RPMI8226 (cell line): ENCODE data around the gene TRIO.
"Not testable (repeated sequence)": the region's sequence is repeated elsewhere in the genome, so short reads cannot be mapped to it uniquely, and the experiment has no call there.

Source experiments
- DNase-seq: peaks from one replicate; pipeline ENCODE4 v3.0.0-alpha.2; 2015

TRIO gene

DNA sequence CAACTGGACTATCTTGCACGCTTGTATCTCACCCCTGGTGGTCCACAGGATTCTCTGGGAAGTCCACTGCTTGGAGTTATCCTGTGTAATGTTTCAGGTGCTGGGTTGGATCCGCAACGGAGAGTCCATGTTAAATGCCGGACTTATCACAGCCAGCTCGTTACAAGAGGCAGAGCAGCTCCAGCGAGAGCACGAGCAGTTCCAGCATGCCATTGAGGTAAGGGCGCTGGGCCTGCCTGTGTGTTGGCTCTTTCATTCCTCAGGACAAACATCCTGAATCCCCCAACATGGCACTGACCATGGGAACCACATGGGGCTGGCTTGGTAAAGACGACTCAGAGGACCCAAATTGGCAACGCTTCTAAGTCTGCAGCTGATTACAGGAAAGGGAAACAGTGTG lies 223.6 kb downstream of the TRIO start:
- no peak for DNase-seq

DNA sequence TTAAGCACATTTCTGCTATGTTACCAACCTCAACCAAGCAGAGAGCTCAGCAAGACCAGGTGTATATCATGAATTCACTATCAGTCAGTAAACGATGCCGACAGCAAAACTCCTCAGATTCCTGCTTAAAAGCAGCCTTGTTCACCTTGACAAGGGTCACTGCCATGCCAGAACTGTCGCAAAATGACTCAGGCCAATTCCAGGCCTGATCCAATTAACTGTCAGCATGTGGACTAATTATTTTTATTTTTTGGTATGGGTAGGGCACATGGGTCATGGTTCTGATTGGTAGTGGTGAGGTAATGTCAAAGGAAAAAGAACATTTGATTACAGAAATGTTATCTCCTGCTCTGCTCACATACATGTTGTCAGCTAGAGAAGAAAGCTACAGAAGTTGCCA lies 224.2 kb downstream of the TRIO start:
- no peak for DNase-seq

DNA sequence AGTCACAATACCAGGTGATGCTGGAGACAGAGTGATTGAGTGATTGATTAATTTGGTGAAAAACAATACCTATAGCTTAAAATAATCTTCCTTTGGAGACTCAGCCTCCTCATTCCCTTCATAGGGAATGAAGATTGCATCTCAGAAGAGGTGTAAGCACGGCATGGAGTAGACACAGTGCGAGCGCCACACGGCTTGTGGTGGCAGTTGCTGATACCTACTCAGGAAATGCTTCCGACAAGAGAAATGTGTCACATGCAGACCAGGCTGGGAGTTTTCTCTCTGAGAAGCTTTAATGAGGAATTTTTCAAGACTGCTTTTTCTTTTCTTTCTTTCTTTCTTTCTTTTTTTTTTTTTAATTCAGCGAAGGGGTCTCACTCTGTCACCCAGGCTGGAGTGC lies 226.6 kb downstream of the TRIO start:
- no peak for DNase-seq

DNA sequence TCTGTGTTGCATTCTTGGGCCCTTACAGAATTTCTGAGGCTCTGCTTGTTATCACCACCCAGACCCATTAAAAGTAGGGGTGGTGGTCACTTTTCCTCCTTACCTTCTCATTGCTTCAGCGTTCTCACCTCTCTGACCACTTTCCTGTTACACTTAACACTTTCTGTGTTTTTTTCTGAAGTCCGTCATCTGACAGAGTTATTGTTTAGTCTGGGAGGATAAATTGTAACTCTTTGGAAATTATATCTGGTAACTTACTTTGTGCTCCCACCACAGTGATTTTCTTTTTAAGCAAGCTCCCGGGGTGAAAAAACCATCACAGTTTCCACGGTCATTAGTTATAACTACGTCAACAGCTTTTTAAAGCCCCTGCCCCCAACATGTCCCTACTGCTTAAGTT lies 227.2 kb downstream of the TRIO start:
- DNase-seq = no peak

DNA sequence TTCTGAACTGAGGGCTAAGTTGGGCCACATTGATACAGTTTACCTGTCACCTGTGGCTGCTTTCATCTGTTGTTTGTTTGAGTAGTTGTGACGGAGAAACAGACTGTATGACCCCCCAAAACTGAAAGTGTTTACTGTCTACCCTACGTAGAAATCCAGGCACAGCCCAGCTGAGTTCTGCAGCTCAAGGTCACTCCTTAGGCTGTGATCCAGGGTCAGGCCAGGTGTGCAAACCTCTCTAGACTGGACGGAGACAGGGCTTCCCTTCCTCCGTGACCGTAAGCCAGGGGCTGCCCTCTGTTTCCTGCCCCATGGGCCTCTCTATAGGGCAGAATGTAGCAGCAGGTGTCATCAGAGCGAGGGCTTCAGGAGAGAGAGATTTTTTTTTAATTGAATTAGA lies 230.5 kb downstream of the TRIO start:
- no peak for DNase-seq

DNA sequence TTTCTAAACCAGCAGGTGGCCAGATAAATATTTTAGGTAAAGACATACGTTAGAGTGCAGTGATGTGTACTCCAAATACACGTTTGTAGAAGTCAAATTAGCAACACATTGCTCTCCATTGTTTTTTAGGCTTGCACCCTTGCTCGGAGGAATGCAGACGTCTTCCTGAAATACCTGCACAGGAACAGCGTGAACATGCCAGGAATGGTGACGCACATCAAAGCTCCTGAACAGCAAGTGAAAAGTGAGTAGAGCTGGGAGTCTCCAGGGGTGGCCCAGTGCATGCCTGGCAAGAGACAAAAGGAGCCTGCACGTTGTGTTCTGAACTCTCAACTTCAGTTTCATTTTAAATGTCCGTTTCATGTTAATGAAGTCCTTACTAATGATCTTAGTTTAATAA lies 231.0 kb downstream of the TRIO start:
- DNase-seq = no peak

DNA sequence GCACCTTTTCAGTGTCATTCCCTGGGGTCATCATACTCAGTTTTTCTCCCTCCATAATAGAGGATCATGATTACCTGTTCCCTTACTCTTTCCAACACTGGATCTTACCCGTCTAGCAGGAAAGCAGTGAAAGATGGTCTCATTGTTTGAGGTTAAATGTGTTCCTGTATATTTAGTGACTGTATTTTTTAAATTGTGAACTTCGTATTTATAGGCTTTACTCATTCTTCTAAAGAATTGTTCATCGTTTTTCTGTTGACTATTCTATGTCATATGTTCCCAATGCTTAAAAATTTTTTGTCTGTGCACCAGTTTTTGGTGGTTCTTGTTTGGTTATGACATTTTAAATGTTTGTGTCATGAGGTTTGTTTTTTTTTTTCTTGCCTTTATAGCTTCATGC lies 233.6 kb downstream of the TRIO start:
- DNase-seq = no peak

DNA sequence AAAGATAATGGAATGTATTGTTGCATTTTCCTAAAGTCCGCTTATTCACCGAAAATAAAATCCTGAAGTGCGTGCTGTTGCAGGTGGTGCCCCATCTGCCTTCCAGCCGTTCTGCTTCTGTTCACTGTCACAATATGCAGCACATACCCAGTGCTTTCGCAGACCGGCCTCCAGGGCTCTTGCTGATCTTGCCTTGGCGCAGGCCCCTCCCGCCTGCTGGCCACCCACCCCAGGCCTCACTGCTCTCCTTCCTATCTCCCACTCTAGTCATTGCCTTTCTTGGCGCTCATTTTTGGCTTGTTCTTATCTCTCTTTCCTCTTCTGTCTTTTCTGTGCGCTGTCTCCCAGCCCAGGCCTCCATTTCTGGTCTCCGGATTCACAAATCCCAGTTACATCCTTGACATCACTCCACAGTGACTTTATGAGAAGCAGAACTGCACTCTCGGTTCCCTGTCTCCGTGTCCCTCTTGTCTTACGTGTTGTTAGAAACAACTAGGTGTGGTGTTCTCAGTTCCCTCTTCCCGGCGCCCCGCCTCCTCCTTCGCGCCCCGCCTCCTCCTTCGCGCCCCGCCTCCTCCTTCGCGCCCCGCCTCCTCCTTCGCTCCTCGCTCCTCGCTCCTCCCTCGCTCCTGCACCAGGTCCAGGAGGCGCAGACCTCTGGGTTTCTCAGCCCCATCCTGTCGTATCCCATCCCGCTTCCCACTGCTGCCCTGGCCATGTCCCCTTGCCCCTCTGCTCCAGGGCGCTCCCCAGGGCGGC lies 236.8 kb downstream of the TRIO start:
- DNase-seq = no peak

DNA sequence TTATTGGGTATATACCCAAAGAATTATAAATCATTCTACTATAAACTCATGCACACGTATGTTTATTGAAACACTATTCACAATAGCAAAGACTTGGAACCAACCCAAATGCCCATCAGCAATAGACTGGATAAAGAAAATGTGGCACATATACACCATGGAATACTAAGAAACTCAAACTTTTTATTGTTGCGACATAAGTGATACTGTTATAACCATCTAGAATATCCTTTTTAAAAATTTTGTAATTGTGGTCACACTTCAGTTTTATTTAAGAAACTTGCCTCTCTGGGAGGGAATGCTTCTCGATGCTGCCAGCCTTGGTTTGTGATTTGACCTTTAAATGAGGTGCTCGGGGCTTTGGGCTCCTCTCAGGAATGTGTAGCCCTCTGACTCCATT lies 237.6 kb downstream of the TRIO start:
- DNase-seq = no peak

DNA sequence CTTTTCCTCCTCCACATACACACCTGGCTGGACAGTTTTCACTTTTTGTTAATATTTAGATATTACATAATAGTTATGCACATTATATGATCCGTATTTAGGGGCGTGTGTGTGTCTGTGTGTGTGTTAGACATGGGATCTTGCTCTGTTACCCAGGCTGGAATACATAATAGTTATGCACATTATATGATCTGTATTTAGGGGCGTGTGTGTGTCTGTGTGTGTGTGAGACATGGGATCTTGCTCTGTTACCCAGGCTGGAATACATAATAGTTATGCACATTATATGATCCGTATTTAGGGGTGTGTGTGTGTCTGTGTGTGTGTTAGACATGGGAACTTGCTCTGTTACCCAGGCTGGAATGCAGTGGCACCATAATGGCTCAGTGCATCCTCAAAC lies 239.5 kb downstream of the TRIO start:
- DNase-seq = no peak

DNA sequence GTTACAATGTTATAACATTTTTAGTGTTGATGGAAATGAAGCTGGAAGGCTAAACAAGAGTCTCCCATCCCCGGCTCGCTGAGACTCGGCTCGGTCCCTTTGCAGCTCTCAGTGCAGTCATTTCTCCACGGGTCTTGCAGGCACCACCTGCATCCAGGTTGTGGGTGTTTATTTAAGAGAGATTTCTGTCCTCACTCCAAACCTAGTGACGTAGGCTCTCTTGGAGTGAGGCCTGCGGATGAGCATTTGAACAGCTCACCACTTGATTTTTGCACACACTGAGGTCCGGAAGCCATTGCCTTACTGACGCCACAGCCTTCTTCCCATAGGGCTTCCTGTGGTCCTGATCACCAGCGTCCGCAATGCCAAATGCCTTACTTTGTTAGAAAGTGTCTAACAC lies 240.8 kb downstream of the TRIO start:
- no peak for DNase-seq

DNA sequence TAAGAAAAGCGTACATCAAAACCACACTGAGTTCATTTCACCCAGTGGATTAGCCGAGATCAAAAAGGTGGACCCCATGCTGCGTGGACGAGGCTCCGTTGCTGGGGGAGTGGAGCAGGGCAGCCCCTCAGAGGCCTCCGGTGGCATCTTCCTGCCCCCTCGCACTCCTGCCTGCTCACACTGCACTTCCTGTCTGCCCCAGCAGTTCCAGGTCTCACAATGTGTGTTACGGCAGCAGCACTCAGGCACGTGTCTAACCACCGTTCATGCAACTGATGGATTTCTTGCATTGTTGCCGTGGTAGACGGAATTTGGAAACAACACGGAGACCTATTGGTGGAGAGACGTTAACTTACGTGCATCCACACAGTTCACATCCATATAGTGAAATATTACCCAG lies 241.9 kb downstream of the TRIO start:
- DNase-seq = no peak

DNA sequence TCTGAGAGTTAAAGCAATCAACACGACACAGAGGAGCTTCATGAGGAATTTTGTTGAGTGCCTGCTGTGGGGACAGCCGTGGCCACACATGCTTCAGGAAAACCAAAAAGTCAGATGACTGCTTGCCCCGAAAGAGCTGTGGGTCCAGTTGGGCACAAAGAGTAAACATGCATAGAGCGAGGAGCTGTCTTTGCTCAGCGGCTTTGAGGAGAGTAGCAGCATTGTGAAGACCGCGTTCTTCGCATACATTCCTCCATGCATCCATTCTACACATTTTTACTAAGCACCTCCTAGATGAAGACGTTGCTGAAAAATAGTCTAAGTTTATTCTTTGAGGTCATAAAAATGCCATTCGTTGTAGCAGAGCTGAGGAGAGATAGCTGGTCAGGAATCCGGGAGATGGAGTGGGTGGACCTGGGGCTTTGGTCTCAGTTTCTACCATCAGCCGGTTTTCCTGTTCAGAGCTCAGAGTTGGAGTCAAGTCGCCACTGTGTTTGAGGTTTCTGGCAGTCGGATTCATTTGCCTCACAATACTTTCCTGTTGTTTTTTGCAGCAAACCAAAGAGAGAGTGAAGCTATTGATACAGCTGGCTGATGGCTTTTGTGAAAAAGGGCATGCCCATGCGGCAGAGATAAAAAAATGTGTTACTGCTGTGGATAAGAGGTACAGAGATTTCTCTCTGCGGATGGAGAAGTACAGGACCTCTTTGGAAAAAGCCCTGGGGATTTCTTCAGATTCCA lies 243.9 kb downstream of the TRIO start:
- DNase-seq = no peak

DNA sequence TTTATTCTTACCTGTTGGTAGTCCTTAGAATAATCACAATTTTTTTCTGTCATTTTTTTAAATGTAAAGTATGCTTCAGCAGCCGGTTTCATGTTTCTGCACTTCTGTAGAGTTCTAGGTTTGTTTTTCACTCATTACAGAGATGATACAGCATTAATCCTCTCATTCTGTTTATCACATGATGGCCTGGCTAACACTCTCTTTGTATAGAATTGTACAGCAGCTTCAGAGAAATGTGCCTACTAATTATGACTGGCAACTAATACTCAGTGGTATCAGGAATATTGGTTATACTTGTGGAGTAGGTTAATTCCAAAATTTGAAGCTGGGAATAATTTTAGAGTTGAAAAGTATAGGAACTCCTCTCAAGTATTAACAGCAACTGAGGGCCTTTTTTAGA lies 245.6 kb downstream of the TRIO start:
- DNase-seq = no peak

DNA sequence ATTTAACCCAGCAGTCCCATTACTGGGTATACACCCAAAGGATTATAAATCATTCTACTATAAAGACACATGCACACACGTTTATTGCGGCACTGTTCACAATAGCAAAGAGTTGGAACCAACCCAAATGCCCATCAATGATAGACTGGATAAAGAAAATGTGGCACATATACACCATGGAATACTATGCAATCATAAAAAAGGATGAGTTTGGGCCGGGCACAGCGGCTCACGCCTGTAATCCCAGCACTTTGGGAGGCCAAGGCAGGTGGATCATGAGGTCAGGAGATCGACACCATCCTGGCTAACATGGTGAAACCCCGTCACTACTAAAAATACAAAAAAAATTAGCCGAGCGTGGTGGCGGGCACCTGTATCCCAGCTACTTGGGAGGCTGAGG lies 249.4 kb downstream of the TRIO start:
- DNase-seq = not testable (repeated sequence)

DNA sequence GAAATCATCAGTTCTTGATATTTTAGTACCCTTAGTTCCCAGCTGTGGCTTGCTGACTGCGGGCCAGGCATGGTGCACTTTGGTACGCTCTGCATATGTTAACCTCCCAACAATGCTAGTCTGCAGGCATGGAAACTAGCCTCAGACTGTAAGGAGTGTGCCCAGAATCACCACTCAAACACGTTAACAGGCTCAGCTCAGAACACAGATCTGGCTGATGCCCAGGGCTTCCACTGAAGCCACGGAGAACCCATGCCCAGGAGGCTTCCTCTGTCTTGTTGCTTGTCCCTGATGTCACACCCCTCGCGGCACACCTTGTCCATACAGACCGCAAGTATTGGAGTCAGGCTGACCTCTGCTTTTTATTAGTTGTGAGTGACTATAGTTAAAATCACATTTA lies 251.2 kb downstream of the TRIO start:
- no peak for DNase-seq

DNA sequence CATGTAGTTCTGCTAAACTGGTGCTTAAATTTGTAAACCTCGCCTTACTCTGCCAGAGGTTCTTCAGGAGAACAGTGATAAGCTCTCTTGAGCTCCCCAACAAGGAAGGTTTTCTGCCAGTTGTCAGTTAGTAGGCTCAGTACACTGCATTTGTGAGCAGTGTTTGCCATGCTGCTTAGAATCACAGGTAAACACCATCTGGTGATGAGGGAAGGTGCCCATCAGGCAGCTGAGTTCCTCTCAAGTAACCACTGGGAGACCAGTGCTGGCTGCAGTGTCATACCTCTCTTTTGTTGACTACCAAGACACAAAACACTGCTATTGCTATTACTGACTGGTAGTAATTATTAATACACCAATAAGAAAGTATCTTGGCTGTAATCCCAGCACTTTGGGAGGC lies 252.3 kb downstream of the TRIO start:
- DNase-seq = no peak

DNA sequence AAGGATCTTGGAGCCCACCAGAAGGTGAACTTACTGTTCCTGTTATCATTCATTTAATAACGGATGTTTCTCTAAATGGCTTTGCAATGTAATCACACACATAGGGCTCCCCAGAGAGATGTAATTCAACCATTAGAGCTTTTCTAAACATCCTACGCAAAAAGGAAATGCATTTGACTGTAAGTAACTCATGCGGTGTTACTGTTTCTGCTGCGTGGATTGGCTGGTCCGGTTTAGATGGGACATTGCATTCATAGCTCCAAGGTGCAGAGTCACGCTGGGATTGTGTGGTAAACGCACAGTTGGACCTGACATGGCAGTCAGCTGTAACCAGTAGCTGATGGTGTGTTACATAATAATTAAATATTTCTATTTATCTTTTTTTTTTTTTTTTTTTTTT lies 252.9 kb downstream of the TRIO start:
- no peak for DNase-seq

DNA sequence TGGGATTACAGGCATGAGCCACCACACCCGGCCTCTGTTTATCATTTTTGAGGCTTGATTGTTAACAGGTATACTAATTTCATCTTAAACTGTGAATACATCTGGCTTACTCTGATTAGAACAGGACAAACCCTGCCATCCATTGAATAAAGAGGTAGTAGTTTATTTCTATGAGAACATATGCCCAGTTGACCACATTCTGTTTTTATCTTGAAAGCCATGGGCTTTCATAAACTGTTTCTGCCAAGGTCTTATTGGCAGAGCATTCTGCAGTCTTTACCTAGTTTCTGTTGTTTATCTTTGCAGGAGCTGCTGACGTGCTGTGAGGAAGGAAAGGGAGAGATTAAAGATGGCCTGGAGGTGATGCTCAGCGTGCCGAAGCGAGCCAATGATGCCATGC lies 253.6 kb downstream of the TRIO start:
- DNase-seq = no peak

DNA sequence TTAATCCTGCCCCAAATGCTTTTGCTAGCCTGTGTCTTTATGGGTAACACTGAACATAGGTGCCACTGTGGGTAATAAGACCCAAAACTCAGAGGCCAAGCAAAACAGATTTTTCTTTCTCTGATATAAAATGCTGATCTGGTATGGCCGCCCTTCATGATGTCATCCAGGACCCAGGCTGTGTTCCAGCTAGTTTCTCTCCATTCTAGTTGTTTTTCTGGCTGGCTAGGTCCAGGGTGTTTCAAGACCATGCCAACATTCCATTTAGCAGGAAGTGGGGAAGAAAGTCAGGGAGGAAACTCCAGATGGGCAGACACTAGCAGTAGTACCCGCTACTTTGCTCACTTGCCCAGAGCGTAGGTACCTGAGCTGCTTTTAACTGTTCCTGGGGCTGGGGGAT lies 254.6 kb downstream of the TRIO start:
- DNase-seq = no peak

DNA sequence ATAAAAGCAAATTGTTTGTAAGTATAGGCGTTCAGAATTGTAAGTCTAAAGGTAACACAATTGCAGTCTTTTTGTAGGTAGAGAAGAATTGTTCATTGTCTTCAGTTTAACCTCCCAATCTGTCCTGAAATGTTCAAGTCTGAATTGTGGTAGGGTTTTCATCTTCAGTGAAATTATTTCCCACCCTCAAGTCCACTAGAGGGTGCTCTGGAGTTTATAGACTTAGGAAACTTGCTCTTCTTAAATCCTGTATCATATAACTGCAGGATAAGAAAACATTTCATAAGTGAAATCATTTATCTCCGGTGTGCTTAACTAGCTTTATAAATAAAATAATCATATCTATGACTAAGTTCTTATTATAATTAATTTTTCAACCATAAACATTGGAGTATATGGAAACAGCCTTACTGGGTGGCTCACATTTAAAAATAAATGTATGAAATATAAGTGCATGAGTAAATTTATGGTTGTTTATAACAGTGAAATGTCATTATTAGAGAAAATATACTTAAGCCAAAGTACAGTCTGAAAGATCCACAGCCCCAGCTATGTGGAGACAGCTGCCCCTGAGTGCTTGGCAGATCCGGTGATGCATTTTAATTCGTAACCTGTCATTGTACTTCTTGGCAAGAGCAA lies 256.0 kb downstream of the TRIO start:
- peak; percentile 24 for DNase-seq

DNA sequence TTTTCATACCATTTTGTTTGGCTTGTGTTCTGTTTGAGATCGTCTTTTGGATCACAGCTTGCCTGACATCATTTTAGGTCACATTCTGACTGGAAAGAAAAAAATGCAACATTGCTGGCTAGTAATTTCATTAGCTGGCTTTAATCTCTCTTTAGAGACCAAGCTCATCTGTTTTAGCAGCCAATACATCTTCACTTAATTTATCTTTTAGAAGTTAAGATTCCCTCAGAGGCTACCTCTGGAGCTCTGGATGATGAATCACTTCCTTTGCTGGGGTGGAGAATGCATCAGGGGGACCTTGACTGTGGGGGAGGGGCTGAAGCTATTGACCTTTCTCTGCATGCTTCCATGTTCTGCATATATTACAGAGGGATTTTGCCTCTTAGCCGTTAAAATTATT lies 256.9 kb downstream of the TRIO start:
- DNase-seq = no peak

DNA sequence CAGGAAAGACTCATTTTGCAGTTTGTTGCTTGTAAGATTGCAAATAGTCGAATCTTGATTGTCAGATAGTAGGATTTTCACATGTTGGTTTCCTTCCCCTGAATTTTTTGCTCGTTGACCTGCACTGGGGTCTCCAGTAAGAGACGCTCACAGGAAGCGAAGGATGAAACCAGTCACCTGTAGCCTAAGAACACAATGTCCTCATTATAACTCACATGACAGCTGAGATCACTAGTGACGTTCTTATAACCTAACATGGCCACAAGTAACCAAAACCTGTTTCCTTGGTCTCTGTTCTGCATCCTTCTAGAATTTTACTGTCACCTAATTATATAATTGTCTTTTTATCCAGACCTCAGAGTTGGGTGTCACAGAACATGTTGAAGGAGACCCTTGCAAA lies 257.5 kb downstream of the TRIO start:
- DNase-seq = no peak

DNA sequence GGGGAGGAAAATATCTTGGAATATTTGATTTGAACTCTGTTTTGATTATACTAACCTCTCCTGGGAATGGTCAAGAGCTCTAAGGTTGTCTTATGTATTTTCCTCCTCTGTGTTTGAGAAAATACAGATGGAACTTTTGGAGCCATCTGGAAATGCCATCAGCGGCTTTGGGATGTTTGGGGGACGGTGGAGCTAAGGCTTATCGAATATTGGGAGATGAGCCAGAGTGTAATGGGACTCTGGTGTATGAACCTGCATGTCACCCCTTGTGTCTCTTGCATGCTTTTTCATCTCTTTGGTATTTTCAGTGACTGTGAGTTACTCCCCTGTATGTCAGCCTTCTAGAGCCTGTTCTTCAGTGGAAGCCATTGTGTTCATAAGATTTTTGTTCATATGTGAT lies 258.5 kb downstream of the TRIO start:
- no peak for DNase-seq
